K562 (cell line): Measurements from ENCODE around the gene BCL11A. TPM values are rescaled to one million over a fixed set of nuclear protein-coding genes. Genes with fewer than 3 reads are reported as not detected.

Experiments
- PTRF ChIP-seq: fragments of 450-650 bp; IDR thresholded peaks from 2 replicates; pipeline ENCODE4 v1.6.1; 2016; ENCODE audit warnings: mild to moderate bottlenecking, missing genetic modification characterization, missing compliant biosample characterization
- TBP ChIP-seq: optimal IDR thresholded peaks from 2 replicates; pipeline ENCODE3; 2011; ENCODE audit warnings: low read depth, low read length, improper control_type of control experiment
- ZNF407 ChIP-seq: fragments of 450-650 bp; IDR thresholded peaks from 2 replicates; pipeline ENCODE4 v1.6.1; 2016; ENCODE audit warnings: low read depth
- ZNF668 ChIP-seq: fragments of 250-450 bp; sonication (Bioruptor Pico); IDR thresholded peaks from 2 replicates; pipeline ENCODE4 v1.8.0; 2022; ENCODE audit warnings: mild to moderate bottlenecking, inconsistent platforms
- ZNF830 ChIP-seq: fragments of 250-450 bp; sonication (Bioruptor Pico); IDR thresholded peaks from 2 replicates; pipeline ENCODE4 v1.5.0; 2021; ENCODE audit warnings: mild to moderate bottlenecking
- polyA plus RNA-seq, 8 experiments: library from polyadenylated mRNA; depleted of rRNA in 4 of 8; stranded (reverse) in 5 of 8; unstranded in 3 of 8; fragments of >200 nt; fragmentation: Nextera tagmentation in 2 of 8; fragmentation: Illumina TruSeq in 1 of 8; extraction: Ambion mirVana in 2 of 8; extraction: Trizol in 1 of 8; gene quantifications; 2 replicates each; pipeline versions ENCODE4 v1.2.1 to v1.2.3, GENCODE V29; 2011 to 2014; ENCODE audit warnings: inconsistent platforms in 1 of 8, missing spikeins in 1 of 8
- total RNA-seq, 7 experiments: library from RNA; depleted of rRNA in 6 of 7; stranded (reverse); fragments of >200 nt in 6 of 7; fragmentation: Illumina TruSeq in 2 of 7; extraction: Trizol in 2 of 7; gene quantifications; 2 replicates each; pipeline versions ENCODE4 v1.2.1 to v1.2.3, GENCODE V29; 2011 to 2021; ENCODE audit warnings: low replicate concordance in 1 of 7

The BCL11A gene
- total and polyA plus RNA-seq, 9 of the 15 experiments (the other 6 are each of a cell fraction or from before 2014, with no cell fraction given) = 0.13 TPM; not detected in 8

- TF ChIP-seq ZNF407 = no peak
- no peak for TF ChIP-seq ZNF830
- no peak for TF ChIP-seq ZNF668
- TF ChIP-seq PTRF (tag) = no peak
- TF ChIP-seq TBP = no peak
These were observed 42.7 kb downstream of the BCL11A start (continued) for GRCh38 chr2:60510713-60511112.
